ENCODE measurements around the gene ARMS2. TPM values are rescaled to one million over a fixed set of nuclear protein-coding genes. Genes with fewer than 3 reads are reported as not detected.

The ARMS2 gene
- total RNA-seq, 2 donors from 2014 or later: not detected

GRCh38 chr10:122495406-122496340 lies 41.2 kb downstream of the ARMS2 start:
- Mint-ChIP-seq H3K27me3 (no peaks in the 10 kb centered on the region), H3K36me3 (ENCODE audit: low read depth) (no peaks in the 10 kb centered on the region), H3K4me1 (peaks cover 38% of the 10 kb centered on the region), H3K4me3 (peak overlapping the region; percentile 77), H3K27ac (no peak overlapping the region)
- H3K9me3 ChIP-seq (ENCODE audit: control insufficient read depth, low read length, poor library complexity, severe bottlenecking): no peaks in the 10 kb centered on the region
- no peak for DNase-seq
- ATAC-seq: peak; percentile 46

- Mint-ChIP-seq H3K36me3 (ENCODE audit: low read depth) (no peaks in the 10 kb centered on the region), H3K4me3 (no peak overlapping the region), H3K27me3 (no peaks in the 10 kb centered on the region), H3K27ac (no peak overlapping the region), H3K4me1 (peaks cover 24% of the 10 kb centered on the region)
- ATAC-seq (no peak), DNase-seq (no peak)
- no peaks in the 10 kb centered on the region for H3K9me3 ChIP-seq (ENCODE audit: control insufficient read depth, low read length, poor library complexity, severe bottlenecking)
Measured at GRCh38 chr10:122497241-122497640, 42.8 kb downstream of the ARMS2 start.

- no peak for ATAC-seq
- peaks cover 24% of the 10 kb centered on the region for H3K4me1 Mint-ChIP-seq
- no peak overlapping the region for H3K4me3 Mint-ChIP-seq
- DNase-seq: no peak
- H3K9me3 ChIP-seq (ENCODE audit: control insufficient read depth, low read length, poor library complexity, severe bottlenecking): no peaks in the 10 kb centered on the region
- no peaks in the 10 kb centered on the region for H3K27me3 Mint-ChIP-seq
- no peaks in the 10 kb centered on the region for H3K36me3 Mint-ChIP-seq (ENCODE audit: low read depth)
- peak overlapping the region; percentile 43 for H3K27ac Mint-ChIP-seq
Measured at GRCh38 chr10:122498521-122498920, 44.1 kb downstream of the ARMS2 start.

GRCh38 chr10:122499012-122499411 lies 44.6 kb downstream of the ARMS2 start:
- no peak for ATAC-seq
- Mint-ChIP-seq H3K27ac (no peak overlapping the region), H3K27me3 (no peaks in the 10 kb centered on the region), H3K4me1 (peaks cover 20% of the 10 kb centered on the region), H3K4me3 (no peak overlapping the region), H3K36me3 (ENCODE audit: low read depth) (no peaks in the 10 kb centered on the region)
- no peaks in the 10 kb centered on the region for H3K9me3 ChIP-seq (ENCODE audit: control insufficient read depth, low read length, poor library complexity, severe bottlenecking)
- no peak for DNase-seq

- Mint-ChIP-seq H3K36me3 (ENCODE audit: low read depth) (no peaks in the 10 kb centered on the region), H3K27ac (no peak overlapping the region)
- no peak for DNase-seq
Measured at GRCh38 chr10:122499491-122499941, 45.1 kb downstream of the ARMS2 start.

GRCh38 chr10:122500194-122500593 lies 45.7 kb downstream of the ARMS2 start:
- ATAC-seq (no peak), DNase-seq (no peak)
- no peak overlapping the region for H3K4me3 Mint-ChIP-seq
- no peaks in the 10 kb centered on the region for H3K36me3 Mint-ChIP-seq (ENCODE audit: low read depth)
- H3K4me1 Mint-ChIP-seq: peaks cover 18% of the 10 kb centered on the region
- H3K27ac Mint-ChIP-seq: no peak overlapping the region
- no peaks in the 10 kb centered on the region for H3K9me3 ChIP-seq (ENCODE audit: control insufficient read depth, low read length, poor library complexity, severe bottlenecking)
- no peaks in the 10 kb centered on the region for H3K27me3 Mint-ChIP-seq

More at GRCh38 chr10:122499491-122499941, 45.1 kb downstream of the ARMS2 start:
- no peaks in the 10 kb centered on the region for H3K27me3 Mint-ChIP-seq
- no peak overlapping the region for H3K4me3 Mint-ChIP-seq
- peaks cover 19% of the 10 kb centered on the region for H3K4me1 Mint-ChIP-seq
- ATAC-seq: no peak
- H3K9me3 ChIP-seq (ENCODE audit: control insufficient read depth, low read length, poor library complexity, severe bottlenecking): no peaks in the 10 kb centered on the region

GRCh38 chr10:122500726-122501125 lies 46.3 kb downstream of the ARMS2 start:
- Mint-ChIP-seq H3K4me1 (peaks cover 18% of the 10 kb centered on the region), H3K36me3 (ENCODE audit: low read depth) (no peaks in the 10 kb centered on the region), H3K27me3 (no peaks in the 10 kb centered on the region), H3K4me3 (no peak overlapping the region), H3K27ac (no peak overlapping the region)
- DNase-seq (no peak), ATAC-seq (no peak)
- H3K9me3 ChIP-seq (ENCODE audit: control insufficient read depth, low read length, poor library complexity, severe bottlenecking): no peaks in the 10 kb centered on the region

GRCh38 chr10:122503012-122503411 lies 48.6 kb downstream of the ARMS2 start:
- no peaks in the 10 kb centered on the region for H3K9me3 ChIP-seq (ENCODE audit: control insufficient read depth, low read length, poor library complexity, severe bottlenecking)
- H3K27me3 Mint-ChIP-seq: no peaks in the 10 kb centered on the region
- no peak overlapping the region for H3K27ac Mint-ChIP-seq
- no peak overlapping the region for H3K4me3 Mint-ChIP-seq
- DNase-seq (no peak), ATAC-seq (no peak)
- H3K36me3 Mint-ChIP-seq (ENCODE audit: low read depth): no peaks in the 10 kb centered on the region
- H3K4me1 Mint-ChIP-seq: peaks cover 9% of the 10 kb centered on the region

- H3K36me3 Mint-ChIP-seq (ENCODE audit: low read depth): no peaks in the 10 kb centered on the region
- H3K27ac Mint-ChIP-seq: no peak overlapping the region
- no peaks in the 10 kb centered on the region for H3K9me3 ChIP-seq (ENCODE audit: control insufficient read depth, low read length, poor library complexity, severe bottlenecking)
- no peak overlapping the region for H3K4me3 Mint-ChIP-seq
- peaks cover 7% of the 10 kb centered on the region for H3K4me1 Mint-ChIP-seq
- ATAC-seq (no peak), DNase-seq (no peak)
- H3K27me3 Mint-ChIP-seq: peaks cover 6% of the 10 kb centered on the region
Measured at GRCh38 chr10:122503886-122504609, 49.6 kb downstream of the ARMS2 start.

- ATAC-seq (no peak), DNase-seq (no peak)
- no peaks in the 10 kb centered on the region for H3K9me3 ChIP-seq (ENCODE audit: control insufficient read depth, low read length, poor library complexity, severe bottlenecking)
- Mint-ChIP-seq H3K4me1 (peaks cover 5% of the 10 kb centered on the region), H3K36me3 (ENCODE audit: low read depth) (no peaks in the 10 kb centered on the region), H3K27ac (no peak overlapping the region), H3K27me3 (peaks cover 7% of the 10 kb centered on the region), H3K4me3 (no peak overlapping the region)
Measured at GRCh38 chr10:122504610-122504950, 50.1 kb downstream of the ARMS2 start.

GRCh38 chr10:122505011-122505410 lies 50.6 kb downstream of the ARMS2 start:
- Mint-ChIP-seq H3K4me3 (peak overlapping the region; percentile 41), H3K36me3 (ENCODE audit: low read depth) (no peaks in the 10 kb centered on the region), H3K4me1 (peaks cover 5% of the 10 kb centered on the region), H3K27ac (no peak overlapping the region), H3K27me3 (peaks cover 7% of the 10 kb centered on the region)
- H3K9me3 ChIP-seq (ENCODE audit: control insufficient read depth, low read length, poor library complexity, severe bottlenecking): no peaks in the 10 kb centered on the region
- no peak for DNase-seq
- ATAC-seq: no peak

- Mint-ChIP-seq H3K36me3 (ENCODE audit: low read depth) (no peaks in the 10 kb centered on the region), H3K4me1 (peaks cover 7% of the 10 kb centered on the region), H3K27ac (no peak overlapping the region), H3K27me3 (peaks cover 7% of the 10 kb centered on the region), H3K4me3 (no peak overlapping the region)
- DNase-seq (no peak), ATAC-seq (no peak)
- H3K9me3 ChIP-seq (ENCODE audit: control insufficient read depth, low read length, poor library complexity, severe bottlenecking): no peaks in the 10 kb centered on the region
Measured at GRCh38 chr10:122505885-122506645, 51.6 kb downstream of the ARMS2 start.
